ENCODE data around the gene RSL1D1. TPM values are rescaled to one million over a fixed set of nuclear protein-coding genes. Genes with fewer than 3 reads are reported as not detected.

The RSL1D1 gene
- total and polyA plus RNA-seq, 9 of the 15 experiments (the other 6 are each of a cell fraction or from before 2014, with no cell fraction given): 259 to 753 (median 373) TPM

GRCh38 chr16:11892761-11893160 lies 41.4 kb upstream of the RSL1D1 start:
- H3K9ac ChIP-seq (ENCODE audit: insufficient read depth in 1 of 2, low read depth in 2 of 2, low read length in 2 of 2): no peak overlapping the region
- BruUV-seq (replicated peaks): no TSS peak
- H3K9me3 ChIP-seq (replicated peaks; ENCODE audit: control insufficient read depth, insufficient read depth, low read depth, low read length): no peaks in the 10 kb centered on the region
- DNase-seq (ENCODE audit: extremely low read depth in 1 of 4, low spot score in 3 of 4): no peak
- no peaks in the 10 kb centered on the region for H3K9me1 ChIP-seq (ENCODE audit: control insufficient read depth, insufficient read depth, low read length)
- no peaks in the 10 kb centered on the region for H3K4me1 ChIP-seq (replicated peaks in 1 of 2; ENCODE audit: control insufficient read depth in 2 of 2, insufficient read depth in 2 of 2, low read length in 2 of 2)
- no peak overlapping the region for H3K4me2 ChIP-seq (ENCODE audit: insufficient read depth, low read length)
- ATAC-seq: no peak
- FAIRE-seq: no peak
- ChIA-PET POLR2A (no interaction called here), CTCF (ENCODE audit: low intra/inter-chr PET ratio) (no interaction called here)
- no peak overlapping the region for H3K27ac ChIP-seq (ENCODE audit: extremely low read depth, low read depth, low read length)
- in situ Hi-C loops (cut with MboI) (no loop called here), intact Hi-C loops (cut with micrococcal nuclease) (no loop called here)
- no peak overlapping the region for H3K4me3 ChIP-seq
- peaks cover 28% of the 10 kb centered on the region for H3K79me2 ChIP-seq (ENCODE audit: control insufficient read depth, insufficient read depth, low read length)
- no peaks in the 10 kb centered on the region for H4K20me1 ChIP-seq (replicated peaks; ENCODE audit: control insufficient read depth, insufficient read depth, low read length)
- no peak for TF ChIP-seq ASH1L (IDR thresholded peaks at IDR 0.05; ENCODE audit: borderline replicate concordance, low read depth, partially characterized antibody)
- TF ChIP-seq HNRNPL (IDR thresholded peaks at IDR 0.05; ENCODE audit: low read depth, low read length): no peak
- no peak for TF ChIP-seq ZNF197 (CRISPR knock-in tag; IDR thresholded peaks at IDR 0.05; ENCODE audit: low read depth)
- no peak for TF ChIP-seq TCF3 (CRISPR knock-in tag; IDR thresholded peaks at IDR 0.05)
- no peak for TF ChIP-seq MTA2 (IDR thresholded peaks at IDR 0.05; ENCODE audit: low read depth)
- no peak for TF ChIP-seq BRD4 (IDR thresholded peaks at IDR 0.05)
- no peak for TF ChIP-seq SAFB2 (IDR thresholded peaks at IDR 0.05; ENCODE audit: borderline replicate concordance, low read depth, low read length, severe bottlenecking)
- TF ChIP-seq ARID2 (IDR thresholded peaks at IDR 0.05): no peak
- no peak for TF ChIP-seq MTA1 (IDR thresholded peaks at IDR 0.05; ENCODE audit: borderline replicate concordance)
- WGBS (ENCODE audit: insufficient coverage, low coverage, missing lambda C conversion rate): 76% methylated on average over 3 of the region's 4 CpGs
- H3K36me3 ChIP-seq (ENCODE audit: control insufficient read depth, insufficient read depth, low read length): peaks cover 86% of the 10 kb centered on the region
- H2AFZ ChIP-seq (ENCODE audit: low read depth, low read length): no peak overlapping the region
- no peaks in the 10 kb centered on the region for H3K27me3 ChIP-seq (ENCODE audit: control insufficient read depth in 2 of 2, insufficient read depth in 2 of 2, low read length in 2 of 2)

Measured in K562 (cell line).